ENCODE results near the gene GALR3. TPM values are rescaled to one million over a fixed set of nuclear protein-coding genes. Genes with fewer than 3 reads are reported as not detected.

The GALR3 gene
- total RNA-seq, 4 donors from 2014 or later, result not detected

- peaks cover 24 to 29% of the 10 kb centered on the region in 2 donors for H3K4me1 ChIP-seq
- no peak for TF ChIP-seq CTCF (IDR thresholded peaks at IDR 0.05 in 4 of 5, conservative IDR thresholded peaks at IDR 0.05 in 1 of 5)
- ATAC-seq, result no peak
- no peak for DNase-seq
- H3K27me3 ChIP-seq, result no peaks in the 10 kb centered on the region
- intact Hi-C loops (cut with DNase I; ENCODE audit: low total_unique reads), result loop anchor here (1.0 kb wide), 1 partner anchor 45 kb away; no protein-coding TSS in a partner anchor
- H3K27ac ChIP-seq, result peak overlapping the region; percentile 25 to 90 (median 44)
- peaks cover 0 to 67% of the 10 kb centered on the region in 2 donors for H3K36me3 ChIP-seq
- H3K4me3 ChIP-seq, result no peak overlapping the region
- no peaks in the 10 kb centered on the region for H3K9me3 ChIP-seq
- in situ Hi-C loops (cut with MboI; ENCODE audit: low sequenced_read_pairs in 4 of 4), result loop anchor here in 3 of 4 donors (5.0 kb wide), 2 partner anchors 40 to 45 kb away; partner anchors contain the start of gene GALR3 (in 1 of the 3)
Measured at GRCh38 chr22:37862570-37863325, 39.6 kb downstream of the GALR3 start.

- H3K4me1 ChIP-seq, result peaks cover 15 to 17% of the 10 kb centered on the region in 2 donors
- no peaks in the 10 kb centered on the region for H3K27me3 ChIP-seq
- H3K27ac ChIP-seq, result no peak overlapping the region
- no peak overlapping the region for H3K4me3 ChIP-seq
- H3K36me3 ChIP-seq, result peaks cover 0 to 73% of the 10 kb centered on the region in 2 donors
- TF ChIP-seq CTCF (IDR thresholded peaks at IDR 0.05 in 4 of 5, conservative IDR thresholded peaks at IDR 0.05 in 1 of 5), result no peak
- TF ChIP-seq POLR2A (IDR thresholded peaks at IDR 0.05), result no peak
- in situ Hi-C loops (cut with MboI; ENCODE audit: low sequenced_read_pairs in 4 of 4) (loop anchor here in 1 of 4 donors (5.0 kb wide), 1 partner anchor 48 kb away; no protein-coding TSS in a partner anchor), intact Hi-C loops (cut with DNase I; ENCODE audit: low total_unique reads) (no loop called here)
- ATAC-seq (no peak), DNase-seq (no peak)
- H3K9me3 ChIP-seq, result no peaks in the 10 kb centered on the region
Measured at GRCh38 chr22:37865510-37865909, 42.3 kb downstream of the GALR3 start.

- TF ChIP-seq POLR2A (IDR thresholded peaks at IDR 0.05), result no peak
- TF ChIP-seq CTCF (IDR thresholded peaks at IDR 0.05 in 4 of 5, conservative IDR thresholded peaks at IDR 0.05 in 1 of 5), result no peak
- no peaks in the 10 kb centered on the region for H3K27me3 ChIP-seq
- DNase-seq (no peak), ATAC-seq (no peak)
- peaks cover 5 to 78% of the 10 kb centered on the region in 2 donors for H3K36me3 ChIP-seq
- H3K9me3 ChIP-seq, result no peaks in the 10 kb centered on the region
- H3K4me3 ChIP-seq, result no peak overlapping the region
- H3K4me1 ChIP-seq, result no peaks in the 10 kb centered on the region
- intact Hi-C loops (cut with DNase I; ENCODE audit: low total_unique reads) (no loop called here), in situ Hi-C loops (cut with MboI; ENCODE audit: low sequenced_read_pairs in 4 of 4) (no loop called here)
- no peak overlapping the region for H3K27ac ChIP-seq
Measured at GRCh38 chr22:37870273-37870672, 47.1 kb downstream of the GALR3 start.

MicroRNA genes within 50 kb of the gene (microRNA counts, 767-probe panel; counts per million panel counts)
- microRNA hsa-miR-658 (356 to 448 counts per million in 2 donors), microRNA hsa-miR-659-3p (356 to 448 counts per million in 2 donors)

Small RNA genes lying within 50 kb of the gene (microRNA-seq; reads per million reads assigned to microRNA genes)
- gene MIR659 (ENCODE audit: borderline replicate concordance in 2 of 2), result 0 reads per million in 2 donors

Other genes starting within 250 kb of the GALR3 start
- not detected for gene LGALS2, start 243.3 kb upstream of the GALR3 start, total RNA-seq
- 10 to 100 TPM; 39.0 to 48.8 (median 45.0) TPM for gene GGA1, start 214.5 kb upstream of the GALR3 start, total RNA-seq
- 1 to 10 TPM in 3 of 4 donors, not detected in 1; 1.1 to 1.8 (median 1.6) TPM for gene SH3BP1, start 183.7 kb upstream of the GALR3 start, total RNA-seq
- 10 to 100 TPM; 10.3 to 28.7 (median 16.6) TPM for gene PDXP, start 164.7 kb upstream of the GALR3 start, total RNA-seq
- gene LGALS1, start 147.7 kb upstream of the GALR3 start, total RNA-seq, result 1,000 to 10,000 TPM in 3 of 4 donors, 100 to 1,000 TPM in 1; 561 to 1,888 (median 1,101) TPM
- gene NOL12, start 137.0 kb upstream of the GALR3 start, total RNA-seq, result 10 to 100 TPM; 10.0 to 21.7 (median 16.6) TPM
- 10 to 100 TPM; 21.7 to 38.2 (median 30.3) TPM for gene TRIOBP, start 126.3 kb upstream of the GALR3 start, total RNA-seq
- gene GCAT, start 15.4 kb upstream of the GALR3 start, total RNA-seq, result 10 to 100 TPM in 3 of 4 donors, 1 to 10 TPM in 1; 10.0 to 21.5 (median 15.1) TPM
- gene ANKRD54, start 21.0 kb downstream of the GALR3 start, total RNA-seq, result 10 to 100 TPM; 20.8 to 43.9 (median 27.3) TPM
- gene EIF3L, start 26.0 kb downstream of the GALR3 start, total RNA-seq, result 100 to 1,000 TPM; 291 to 406 (median 343) TPM
- gene MICALL1, start 82.9 kb downstream of the GALR3 start, total RNA-seq, result 10 to 100 TPM; 14.4 to 29.4 (median 21.1) TPM
- 1 to 10 TPM in 1 of 4 donors, under 1 TPM in 2, not detected in 1; 0.20 to 1.1 (median 0.35) TPM for gene C22orf23, start 130.2 kb downstream of the GALR3 start, total RNA-seq
- 100 to 1,000 TPM in 3 of 4 donors, 10 to 100 TPM in 1; 84.1 to 152 (median 134) TPM for gene POLR2F, start 130.3 kb downstream of the GALR3 start, total RNA-seq
- under 1 TPM in 3 of 4 donors, not detected in 1; 0.17 to 0.62 (median 0.59) TPM for gene SOX10, start 161.2 kb downstream of the GALR3 start, total RNA-seq
- 10 to 100 TPM; 36.4 to 63.8 (median 50.1) TPM for gene PICK1, start 234.0 kb downstream of the GALR3 start, total RNA-seq

Measured in gastrocnemius medialis (tissue), 4 donors.